Measurements from ENCODE around the gene NR2F1-AS1.
"Not testable (repeated sequence)": the region's sequence is repeated elsewhere in the genome, so short reads cannot be mapped to it uniquely, and the experiment has no call there.

The NR2F1-AS1 gene

DNA sequence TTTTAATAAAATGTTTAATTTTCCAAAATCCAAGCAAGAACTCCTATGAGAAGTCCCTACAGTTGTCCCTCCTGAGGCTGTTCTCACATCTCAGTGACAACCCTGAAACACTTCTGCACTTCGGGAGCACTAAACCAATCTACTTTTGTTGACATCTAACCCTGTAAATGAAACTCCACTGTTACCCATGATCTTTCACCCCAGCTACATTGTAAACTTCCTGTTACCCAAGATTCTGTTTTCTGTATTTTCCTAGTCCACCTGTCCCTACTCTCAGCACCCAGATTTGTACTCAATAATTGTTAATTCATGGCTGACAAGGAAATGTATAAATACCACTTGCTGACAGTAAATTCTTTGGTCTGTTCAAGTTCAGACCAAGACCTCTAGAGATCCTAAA, 153.7 kb downstream of the NR2F1-AS1 start:
- no peak for DNase-seq (ENCODE audit: low read depth)

DNA sequence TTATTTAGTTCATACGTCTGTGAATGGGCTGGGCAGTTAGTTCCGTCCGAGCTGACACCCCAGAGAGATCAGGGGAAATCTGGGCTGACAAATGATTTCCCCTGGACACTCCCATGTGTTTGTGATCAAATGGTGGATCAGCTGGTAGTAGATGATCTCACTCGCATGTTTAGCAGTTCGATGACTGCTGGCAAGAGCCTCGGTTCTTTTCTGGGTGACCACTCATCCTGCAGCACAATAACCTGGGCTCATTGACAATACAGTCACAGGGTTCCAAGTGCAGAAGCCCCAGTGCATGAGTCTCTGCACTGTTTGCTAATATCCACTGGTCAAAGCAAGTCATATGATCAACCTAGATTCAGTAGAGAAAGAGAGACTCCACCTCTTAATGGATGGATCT, 155.9 kb downstream of the NR2F1-AS1 start:
- DNase-seq (ENCODE audit: low read depth), result no peak

DNA sequence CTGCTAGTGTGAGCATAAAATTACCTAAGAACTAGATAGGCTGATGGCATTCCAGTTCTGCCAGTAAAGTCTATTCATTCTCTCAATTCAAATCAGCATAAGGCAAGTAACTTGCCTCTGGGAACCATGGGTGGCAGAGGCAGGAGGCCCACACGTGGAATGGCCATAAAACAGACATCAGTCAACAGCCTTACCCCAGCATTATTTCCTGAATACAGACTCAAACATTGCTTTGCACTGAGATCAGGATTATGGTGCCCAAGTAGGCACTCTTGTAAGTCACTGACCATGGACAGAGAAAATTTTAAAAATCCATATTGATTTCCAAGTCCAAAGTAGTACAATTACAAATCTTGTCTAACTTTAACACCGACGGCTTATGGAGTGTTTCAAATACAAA, 157.7 kb downstream of the NR2F1-AS1 start:
- DNase-seq (ENCODE audit: low read depth), result no peak

- no peak for DNase-seq (ENCODE audit: low read depth)
These were observed 158.3 kb downstream of the NR2F1-AS1 start for GRCh38 chr5:93422652-93423280.

DNA sequence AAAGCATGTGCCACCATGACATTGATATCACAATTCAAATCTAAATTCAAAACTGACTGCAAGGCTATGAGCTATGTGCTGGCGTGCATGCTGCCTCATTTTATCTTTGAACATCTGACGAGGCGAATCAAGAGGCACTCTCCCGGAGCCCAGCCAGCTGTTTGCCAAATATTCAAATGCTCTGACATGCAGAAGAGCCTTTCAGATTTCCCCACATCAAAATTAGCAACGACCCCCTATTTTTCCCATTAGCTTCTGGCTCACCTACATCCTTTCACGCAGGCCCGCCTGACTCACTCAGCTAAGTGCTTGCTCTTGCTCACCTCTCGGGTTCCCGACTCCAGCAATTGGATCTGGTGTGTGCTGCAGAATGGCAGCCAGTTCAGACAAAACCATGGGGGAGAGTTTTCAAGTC, 159.0 kb downstream of the NR2F1-AS1 start:
- DNase-seq (ENCODE audit: low read depth), result no peak

DNA sequence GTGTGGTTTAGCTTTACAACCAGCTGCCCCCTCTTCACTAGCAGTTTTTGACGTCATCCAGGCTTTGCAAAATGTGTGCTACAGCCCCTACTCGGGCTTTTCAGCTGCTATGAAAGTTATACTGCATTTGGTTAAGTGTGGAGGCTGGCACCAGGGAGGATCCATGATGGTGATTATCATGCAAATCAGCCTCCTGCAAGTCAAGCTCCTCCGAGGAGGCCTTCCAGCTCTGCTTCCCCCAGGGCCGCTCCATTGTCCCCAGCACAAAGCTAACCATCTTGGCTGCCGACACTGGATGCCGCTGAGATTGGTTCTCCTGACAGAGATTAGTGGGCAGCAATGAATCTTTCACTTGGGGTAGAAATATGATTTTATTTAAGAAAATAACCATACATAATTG, 159.6 kb downstream of the NR2F1-AS1 start:
- no peak for DNase-seq (ENCODE audit: low read depth)

- DNase-seq (ENCODE audit: low read depth), result no peak
These were observed 163.5 kb downstream of the NR2F1-AS1 start for GRCh38 chr5:93417490-93417889.

DNA sequence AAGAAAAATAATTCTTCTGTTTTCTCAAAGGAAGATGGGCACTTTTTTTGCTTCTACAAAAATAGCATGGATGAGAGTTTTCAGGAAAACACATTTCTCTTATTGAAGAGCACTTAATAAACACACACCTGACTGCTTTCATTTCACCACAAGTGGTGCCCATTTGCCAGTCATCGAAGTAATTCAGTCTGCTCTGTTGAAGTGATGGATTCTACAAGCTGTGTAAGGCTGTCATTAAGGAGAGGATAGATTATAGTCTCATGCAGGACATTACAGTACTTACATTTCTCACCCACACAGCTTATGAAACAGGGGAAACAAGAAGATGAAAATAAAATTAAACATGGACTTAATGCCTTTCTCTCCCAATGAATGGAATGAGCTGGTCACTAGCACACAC, 165.2 kb downstream of the NR2F1-AS1 start:
- no peak for DNase-seq (ENCODE audit: low read depth)

- DNase-seq (ENCODE audit: low read depth), result no peak
These were observed 169.3 kb downstream of the NR2F1-AS1 start for GRCh38 chr5:93411716-93412115.

DNA sequence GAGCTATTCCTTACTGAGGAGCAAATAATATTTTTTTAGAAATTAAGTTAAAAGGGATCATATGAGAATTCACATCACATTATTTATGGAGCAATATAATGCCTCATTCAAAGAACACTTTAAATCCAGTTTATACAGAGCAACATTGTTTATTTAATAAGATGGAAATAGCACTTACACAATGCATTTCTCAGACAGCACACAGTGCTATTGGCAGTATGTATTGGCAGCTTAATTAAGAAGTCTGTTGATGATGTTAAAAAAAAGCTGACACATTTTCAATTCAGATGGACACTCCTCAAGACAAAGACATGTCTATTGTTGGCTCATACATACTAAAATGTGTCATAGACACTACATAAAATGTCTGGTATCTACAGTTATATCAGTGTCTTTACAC, 171.3 kb downstream of the NR2F1-AS1 start:
- no peak for DNase-seq (ENCODE audit: low read depth)

DNA sequence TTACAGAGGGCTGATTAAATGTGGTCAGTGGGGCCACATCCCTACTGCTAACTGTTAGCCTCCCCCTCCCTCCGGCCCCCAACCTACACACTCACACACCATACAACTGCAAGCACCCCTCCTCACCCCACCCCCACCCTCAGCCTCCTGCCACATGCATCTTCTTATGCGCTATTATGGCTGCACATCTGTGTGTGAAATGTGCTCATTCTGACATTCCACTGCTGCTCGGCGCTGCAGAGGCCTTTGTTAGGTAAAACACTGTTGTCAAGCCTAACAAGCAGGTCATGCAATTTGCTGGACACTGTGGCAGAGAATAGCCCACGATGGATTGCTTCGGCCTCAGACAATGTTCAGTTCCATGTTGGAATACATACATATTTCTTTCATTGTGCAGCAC, 173.6 kb downstream of the NR2F1-AS1 start:
- DNase-seq (ENCODE audit: low read depth), result no peak

- DNase-seq (ENCODE audit: low read depth), result no peak
These were observed 174.0 kb downstream of the NR2F1-AS1 start for GRCh38 chr5:93406971-93407401.

- no peak for DNase-seq (ENCODE audit: low read depth)
These were observed 176.8 kb downstream of the NR2F1-AS1 start for GRCh38 chr5:93404246-93404645.

GRCh38 chr5:93403141-93403928, 177.7 kb downstream of the NR2F1-AS1 start:
- no peak for DNase-seq (ENCODE audit: low read depth)

GRCh38 chr5:93402451-93402850, 178.6 kb downstream of the NR2F1-AS1 start:
- no peak for DNase-seq (ENCODE audit: low read depth)

GRCh38 chr5:93401634-93402213, 179.3 kb downstream of the NR2F1-AS1 start:
- DNase-seq (ENCODE audit: low read depth), result no peak

- no peak for DNase-seq (ENCODE audit: low read depth)
These were observed 181.3 kb downstream of the NR2F1-AS1 start for GRCh38 chr5:93399675-93400074.

- DNase-seq (ENCODE audit: low read depth), result no peak
These were observed 185.0 kb downstream of the NR2F1-AS1 start for GRCh38 chr5:93395971-93396379.

DNA sequence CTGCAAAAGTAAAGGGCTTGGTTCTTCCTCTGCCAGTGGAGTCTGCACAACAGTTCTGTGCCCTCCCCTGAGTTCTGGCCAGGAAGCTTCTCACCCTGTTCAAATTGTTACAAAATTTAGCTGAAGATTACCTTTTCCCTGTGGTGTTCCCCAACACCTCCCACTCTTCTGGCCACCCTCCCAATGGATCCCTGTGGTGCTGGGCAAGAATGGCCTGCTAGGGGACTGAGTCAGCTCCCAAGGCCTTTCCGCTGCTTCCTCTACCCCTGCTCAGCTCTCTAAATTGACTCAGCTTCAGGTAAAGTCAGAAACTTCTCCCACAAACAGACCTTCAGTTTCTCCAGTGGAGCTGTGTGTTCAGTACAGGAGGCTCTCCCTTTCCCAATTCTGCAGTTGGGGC, 186.0 kb downstream of the NR2F1-AS1 start:
- no peak for DNase-seq (ENCODE audit: low read depth)

GRCh38 chr5:93394301-93394700, 186.7 kb downstream of the NR2F1-AS1 start:
- no peak for DNase-seq (ENCODE audit: low read depth)

DNA sequence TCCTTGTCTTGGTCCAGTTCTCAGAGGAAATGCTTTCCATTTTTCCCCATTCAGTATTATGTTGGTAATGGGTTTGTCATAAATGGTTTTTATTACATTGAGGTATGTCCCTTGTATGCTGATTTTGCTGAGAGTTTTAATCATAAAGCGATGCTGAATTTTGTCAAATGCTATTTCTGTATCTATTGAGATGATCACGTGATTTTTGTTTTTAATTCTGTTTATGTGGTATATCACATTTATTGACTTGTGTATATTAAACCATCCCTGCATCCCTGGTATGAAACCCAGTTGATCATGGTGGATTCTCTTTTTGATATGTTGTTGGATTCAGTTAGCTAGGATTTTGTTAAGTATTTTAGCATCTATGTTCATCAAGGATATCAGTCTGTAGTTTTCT, 189.8 kb downstream of the NR2F1-AS1 start:
- DNase-seq (ENCODE audit: low read depth), result not testable (repeated sequence)

DNA sequence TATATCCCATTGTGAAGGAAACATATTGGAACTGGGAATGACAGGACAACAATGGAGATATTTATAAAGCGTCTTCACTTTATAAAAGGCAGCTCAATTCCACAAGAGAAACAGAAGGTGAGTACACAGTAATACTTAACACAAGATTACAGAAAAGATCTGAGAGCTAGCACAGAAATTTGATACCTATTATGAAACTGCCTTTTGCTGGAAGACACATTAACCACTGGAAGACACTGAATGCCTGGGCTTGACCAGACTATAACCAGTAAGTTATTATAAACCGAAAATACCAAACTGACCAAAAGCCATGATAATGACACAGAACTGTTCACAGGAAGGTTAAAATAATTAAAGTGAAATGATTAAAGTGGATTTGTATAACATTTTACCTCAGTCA, 195.4 kb downstream of the NR2F1-AS1 start:
- DNase-seq (ENCODE audit: low read depth), result no peak

- no peak for DNase-seq (ENCODE audit: low read depth)
These were observed 196.0 kb downstream of the NR2F1-AS1 start for GRCh38 chr5:93384995-93385394.
